ENCODE measurements around the gene B3GNT2.
A peak's percentile ranks its signal among the peaks of the same experiment; 100 is the strongest.
"Not testable (repeated sequence)": the region's sequence is repeated elsewhere in the genome, so short reads cannot be mapped to it uniquely, and the experiment has no call there.

The B3GNT2 gene

DNA sequence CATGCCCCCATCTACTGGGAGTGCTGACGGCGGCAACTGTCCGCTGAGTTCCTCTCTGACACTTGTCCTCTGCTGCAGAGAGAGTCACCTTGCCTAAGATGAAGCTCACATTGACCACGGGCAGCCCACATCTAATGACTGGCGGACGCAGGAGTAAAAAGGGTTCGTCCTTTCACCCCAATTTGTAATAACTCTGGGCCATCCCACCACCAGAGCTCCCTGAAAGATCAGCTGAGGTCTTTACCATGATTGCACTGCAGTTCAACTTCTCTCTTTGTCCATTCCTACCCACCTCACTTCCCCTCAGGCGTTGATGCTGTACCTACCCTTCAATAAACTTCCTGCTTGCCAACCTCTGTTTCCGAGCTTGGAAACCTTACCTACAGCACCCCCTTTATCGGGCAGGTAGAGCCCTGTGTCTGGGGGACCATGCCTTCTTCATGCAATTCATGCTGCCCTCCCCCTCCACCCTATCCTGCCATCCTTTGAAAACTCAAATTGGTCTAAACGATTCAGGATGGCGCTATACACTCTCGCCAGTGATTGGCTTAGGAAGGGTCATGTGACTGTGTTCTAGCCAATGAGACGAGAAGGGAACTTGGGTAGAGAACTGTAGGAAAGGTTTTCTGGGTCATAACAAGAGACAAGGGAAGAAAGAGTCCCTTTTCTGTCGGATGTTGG lies 10.3 kb upstream of the B3GNT2 start:
- no peak for DNase-seq (ENCODE audit: low spot score)

GRCh38 chr2:62186156-62186905 lies 9.6 kb upstream of the B3GNT2 start:
- no peak for DNase-seq (ENCODE audit: low spot score)

DNA sequence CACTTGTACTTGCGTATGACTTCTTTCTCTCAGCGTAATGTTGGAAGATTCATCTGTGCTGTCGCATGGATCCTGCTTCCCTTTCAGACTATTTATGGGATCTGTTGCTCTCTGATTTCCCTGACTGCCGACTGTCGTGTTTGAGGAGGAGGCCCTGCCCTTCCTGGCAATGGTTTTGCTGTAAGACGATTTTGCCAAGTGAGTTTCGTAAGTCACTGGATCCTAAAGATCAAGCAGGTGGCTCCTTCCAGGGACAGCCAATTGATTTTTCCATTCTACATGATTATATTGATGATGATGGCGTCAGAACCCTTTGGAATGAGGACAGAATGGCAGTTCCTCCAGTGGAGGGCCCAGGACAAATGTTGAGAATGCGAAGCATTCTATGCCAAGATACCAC lies 8.7 kb upstream of the B3GNT2 start:
- DNase-seq (ENCODE audit: low spot score) = no peak

DNA sequence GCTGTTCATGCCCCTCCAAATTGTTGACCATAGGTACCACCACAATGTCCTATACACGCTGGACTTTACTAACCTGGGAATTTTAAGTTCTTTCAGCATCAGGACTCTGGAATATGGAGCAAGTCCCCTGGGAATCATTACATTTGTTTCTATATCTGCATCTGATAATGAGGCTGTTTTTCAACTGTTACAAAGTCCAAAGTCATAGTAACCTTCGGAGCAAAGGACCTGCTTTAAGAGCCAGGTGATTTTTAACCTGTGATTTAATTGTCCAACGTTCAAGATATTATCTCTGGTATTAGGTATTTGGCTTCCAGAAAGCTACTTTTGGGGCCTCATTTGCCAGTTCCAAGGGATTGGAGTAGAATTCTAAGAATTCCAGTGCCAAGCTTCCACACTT lies 7.5 kb upstream of the B3GNT2 start:
- DNase-seq (ENCODE audit: low spot score) = no peak

GRCh38 chr2:62189196-62189595 lies 6.7 kb upstream of the B3GNT2 start:
- no peak for DNase-seq (ENCODE audit: low spot score)

DNA sequence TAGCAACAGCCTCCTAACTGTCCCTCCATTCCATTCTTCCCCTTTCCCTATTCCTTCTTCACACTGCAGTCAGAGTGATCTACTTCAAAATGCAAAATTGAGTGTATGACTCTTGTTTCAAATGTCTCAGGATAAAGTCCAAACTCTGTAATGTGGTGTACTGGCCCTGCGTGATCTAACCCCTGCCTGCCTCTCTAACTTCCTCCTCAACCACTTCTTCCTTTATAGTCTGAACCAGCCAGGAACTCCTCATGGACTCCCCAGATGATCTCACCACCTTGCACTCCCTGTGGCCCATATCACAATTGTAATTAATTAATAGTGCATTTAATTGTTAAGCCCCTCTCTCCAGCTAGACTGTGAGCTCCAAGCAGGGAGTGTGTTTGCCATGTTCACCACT lies 3.1 kb upstream of the B3GNT2 start:
- no peak for DNase-seq (ENCODE audit: low spot score)

- no peak for DNase-seq (ENCODE audit: low spot score)
Observed at GRCh38 chr2:62194558-62195420, 1.1 kb upstream of the B3GNT2 start.

- DNase-seq (ENCODE audit: low spot score) = no peak
Observed at GRCh38 chr2:62196278-62196901, 475 bp downstream of the B3GNT2 start.

DNA sequence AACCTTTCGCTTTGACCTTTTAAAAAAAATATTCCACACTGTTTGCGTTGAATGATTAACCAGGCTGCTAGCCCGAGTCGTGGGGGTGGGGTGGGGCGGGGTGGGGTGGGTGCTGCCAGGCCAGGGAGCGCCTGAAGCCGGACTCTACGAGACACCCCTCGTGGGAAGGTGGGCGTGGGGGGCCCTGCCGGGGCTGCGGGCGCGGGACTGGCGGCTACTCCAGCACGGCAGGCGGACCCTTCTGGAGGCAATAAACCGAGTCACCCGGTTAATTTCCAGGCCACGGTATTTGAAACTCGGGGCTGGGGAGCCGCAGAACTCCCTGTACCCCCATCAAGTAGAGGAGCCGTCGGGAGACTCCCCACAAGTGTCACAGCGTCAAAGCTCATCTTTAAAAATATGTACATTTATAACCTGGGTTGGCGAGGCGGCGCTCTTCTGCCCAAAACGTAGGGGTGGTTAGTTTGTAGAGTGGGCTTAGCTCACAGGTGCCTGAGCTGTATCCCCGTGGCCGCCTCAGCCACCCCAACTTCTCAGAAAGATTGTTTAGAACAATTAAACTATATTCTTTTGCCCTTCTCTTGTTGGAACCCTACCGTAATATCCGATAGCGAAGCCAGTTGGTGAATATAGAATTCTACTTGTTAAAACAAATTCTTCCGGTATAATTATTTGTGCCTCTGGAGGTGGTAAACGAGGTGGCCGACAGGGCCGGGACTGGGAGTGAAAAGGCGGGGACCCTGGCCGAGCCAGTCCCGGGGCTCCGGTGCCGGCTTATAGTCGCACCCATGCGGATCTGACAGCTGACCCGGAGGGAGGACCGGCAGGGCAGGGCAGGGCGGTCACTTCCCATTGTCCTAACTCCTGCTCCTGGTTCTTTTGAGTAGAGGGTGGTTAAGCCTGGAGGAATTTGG lies 1.4 kb downstream of the B3GNT2 start:
- peak; percentile 42 for DNase-seq (ENCODE audit: low spot score)

DNA sequence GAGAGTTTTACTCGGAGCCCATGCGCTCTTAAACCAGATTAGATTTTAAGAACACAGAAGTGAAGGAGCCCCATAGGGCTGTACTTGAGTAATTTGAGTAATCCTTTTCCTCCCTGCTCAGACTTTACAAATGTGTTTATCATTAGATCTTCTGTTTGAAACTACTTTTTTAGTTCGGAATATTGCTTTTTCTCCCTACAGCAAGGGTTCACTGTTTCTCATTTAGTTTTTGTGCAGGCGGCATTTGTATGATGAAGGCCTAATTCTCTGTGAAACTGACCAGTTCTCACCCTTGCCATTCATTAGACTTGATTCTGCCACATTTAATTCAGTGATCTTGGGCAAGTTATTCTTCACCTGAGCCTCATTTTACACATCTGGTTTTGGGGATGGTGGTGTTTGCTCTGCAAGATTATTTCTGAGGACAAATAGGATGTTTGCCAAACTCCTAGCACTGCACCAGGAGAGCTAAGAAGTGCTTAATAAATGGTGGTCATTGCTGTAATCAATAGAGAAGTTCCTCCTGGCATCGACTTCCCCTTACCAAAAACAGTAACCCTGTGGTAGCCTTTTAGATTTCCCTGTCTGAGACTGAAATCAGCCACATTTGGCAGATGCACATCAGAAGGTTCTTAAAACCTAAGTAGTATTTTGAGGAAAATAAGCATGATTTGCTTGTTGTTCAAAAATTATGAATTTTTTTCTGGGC lies 2.2 kb downstream of the B3GNT2 start:
- peak; percentile 29 for DNase-seq (ENCODE audit: low spot score)

GRCh38 chr2:62198854-62199253 lies 2.9 kb downstream of the B3GNT2 start:
- not testable (repeated sequence) for DNase-seq (ENCODE audit: low spot score)

DNA sequence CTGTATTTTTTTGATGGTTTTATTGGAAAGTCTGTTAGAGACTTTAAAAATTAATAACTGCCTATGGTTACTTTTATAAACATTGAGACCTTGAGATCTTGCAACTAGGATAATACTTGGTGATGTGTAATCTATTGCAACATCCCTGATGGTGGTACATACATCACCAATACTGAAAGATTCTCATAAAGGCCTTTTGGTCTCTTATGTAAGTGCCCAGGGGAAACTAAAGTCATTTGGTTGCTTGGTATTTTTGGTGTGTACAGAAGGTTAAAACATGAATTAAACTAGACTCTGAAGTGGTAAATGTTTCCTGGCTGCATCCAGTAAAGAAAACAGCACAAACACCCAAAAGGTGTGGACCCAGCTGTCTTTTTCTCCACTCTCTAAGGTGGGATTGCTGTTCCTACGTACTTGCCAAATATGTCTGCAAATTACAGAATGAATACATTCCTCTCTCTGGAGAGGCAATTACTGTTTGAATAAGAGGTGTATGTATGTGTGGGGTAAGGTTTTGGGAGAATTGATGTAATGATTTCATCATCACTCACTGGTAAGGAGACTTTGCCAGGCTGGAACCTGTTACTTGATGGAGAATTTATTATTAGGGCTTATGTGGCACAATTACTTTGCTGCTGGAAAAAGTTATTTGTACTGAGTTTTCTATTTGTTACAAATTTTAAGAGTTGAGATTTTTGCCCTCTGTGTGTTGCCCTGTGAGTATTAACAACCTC lies 3.6 kb downstream of the B3GNT2 start:
- no peak for DNase-seq (ENCODE audit: low spot score)

- no peak for DNase-seq (ENCODE audit: low spot score)
Observed at GRCh38 chr2:62200291-62200841, 4.5 kb downstream of the B3GNT2 start.

GRCh38 chr2:62200868-62201267 lies 5.0 kb downstream of the B3GNT2 start:
- no peak for DNase-seq (ENCODE audit: low spot score)

- no peak for DNase-seq (ENCODE audit: low spot score)
Observed at GRCh38 chr2:62201307-62201706, 5.4 kb downstream of the B3GNT2 start.

DNA sequence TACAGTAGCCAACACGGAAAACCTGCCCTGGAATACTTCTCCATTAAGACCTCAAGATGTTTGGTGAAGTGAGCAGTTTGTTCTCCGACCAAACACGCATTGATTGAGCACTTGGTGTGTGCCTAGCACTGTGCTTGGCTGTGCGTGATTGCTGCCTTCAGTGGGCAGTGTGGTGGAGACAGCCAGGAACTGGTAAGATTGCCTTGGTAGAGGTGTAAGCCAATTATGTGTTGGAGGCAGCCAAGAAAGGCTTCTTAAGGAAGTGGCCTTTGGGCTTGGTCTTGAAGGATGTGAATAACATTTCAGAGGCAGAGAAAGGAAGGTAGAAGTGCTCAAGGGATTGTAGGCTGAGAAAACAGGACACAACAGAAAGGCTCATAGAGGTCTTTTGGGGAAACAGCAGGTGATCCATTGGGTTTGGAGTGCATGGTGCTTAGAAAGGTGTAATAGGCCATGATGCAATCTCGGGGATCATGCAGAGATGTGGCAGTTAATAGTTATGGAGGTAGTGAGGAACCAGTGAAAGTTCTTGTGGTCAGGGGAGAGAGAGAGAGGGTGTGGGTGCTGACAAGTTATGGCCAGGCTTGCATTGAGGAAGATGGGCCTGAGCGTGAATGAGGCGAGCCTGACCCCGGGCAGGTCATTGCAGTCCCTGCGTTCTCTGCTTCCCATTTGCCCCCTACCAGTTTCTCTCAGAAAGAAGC lies 6.3 kb downstream of the B3GNT2 start:
- no peak for DNase-seq (ENCODE audit: low spot score)

DNA sequence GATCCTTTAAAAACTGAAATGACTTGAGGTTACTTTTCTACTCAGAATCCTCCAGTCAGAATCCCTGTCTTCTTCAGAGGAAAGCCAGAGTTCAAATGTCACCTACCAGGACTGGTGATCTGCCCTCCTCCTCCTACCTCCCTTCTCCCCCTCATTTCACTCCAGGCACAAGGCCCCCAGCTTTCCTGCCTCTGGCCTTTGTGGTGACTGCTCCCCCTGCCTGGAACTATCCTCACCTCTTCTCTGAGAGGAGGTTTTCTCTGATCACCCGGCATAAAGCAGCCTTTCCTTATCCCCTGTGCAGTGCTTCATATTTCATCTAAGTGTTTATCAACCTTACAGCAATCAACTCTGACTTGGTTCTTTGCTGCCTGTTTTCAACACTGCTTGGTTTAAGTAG lies 6.8 kb downstream of the B3GNT2 start:
- no peak for DNase-seq (ENCODE audit: low spot score)

DNA sequence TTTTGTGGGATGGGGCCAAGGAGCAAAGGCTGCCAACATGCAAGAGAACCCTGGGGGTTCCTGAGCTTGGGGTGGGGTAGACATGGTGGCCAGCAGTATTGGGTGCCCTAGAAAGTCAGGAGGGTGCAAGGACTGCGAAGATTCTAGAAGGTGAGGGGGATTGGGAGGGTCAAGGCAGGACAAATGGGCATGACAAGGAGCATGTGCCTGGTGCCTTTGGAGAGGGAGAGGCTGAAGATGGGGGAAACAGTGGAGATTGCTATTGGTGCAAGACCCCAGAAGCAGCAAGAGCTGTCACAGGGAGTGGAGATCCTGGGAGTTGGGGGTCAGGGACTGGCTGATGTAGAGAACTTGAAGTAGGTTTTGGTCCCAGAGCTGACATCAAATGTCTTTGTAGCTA lies 7.5 kb downstream of the B3GNT2 start:
- no peak for DNase-seq (ENCODE audit: low spot score)

GRCh38 chr2:62204998-62205496 lies 9.1 kb downstream of the B3GNT2 start:
- no peak for DNase-seq (ENCODE audit: low spot score)
